Ishikawa (cell line): Measurements from ENCODE around the gene C1GALT1.

ENCODE experiments used
- CEBPB ChIP-seq: IDR thresholded peaks from 2 replicates; pipeline ENCODE4 v1.6.1; 2012
- CREB1 ChIP-seq: IDR thresholded peaks from 2 replicates; pipeline ENCODE4 v1.6.1; 2012; ENCODE audit warnings: low read depth
- EP300 ChIP-seq: IDR thresholded peaks from 2 replicates; pipeline ENCODE4 v1.6.1; 2012; ENCODE audit warnings: borderline replicate concordance
- FOXM1 ChIP-seq: IDR thresholded peaks from 2 replicates; pipeline ENCODE4 v1.6.1; 2012; ENCODE audit warnings: low read depth, borderline replicate concordance
- NFIC ChIP-seq: IDR thresholded peaks from 2 replicates; pipeline ENCODE4 v1.6.1; 2012
- RAD21 ChIP-seq: IDR thresholded peaks from 2 replicates; pipeline ENCODE4 v1.6.1; 2012; ENCODE audit warnings: low read depth
- TEAD4 ChIP-seq: IDR thresholded peaks from 2 replicates; pipeline ENCODE4 v1.6.1; 2012
- YY1 ChIP-seq: IDR thresholded peaks from 2 replicates; pipeline ENCODE4 v1.6.1; 2012; ENCODE audit warnings: low read depth
- ZBTB7A ChIP-seq: IDR thresholded peaks from 2 replicates; pipeline ENCODE4 v1.6.1; 2012; ENCODE audit warnings: low read depth
- TF ChIP-seq, protein P1 (sequence below): IDR thresholded peaks from 2 replicates; pipeline ENCODE4 v1.6.1; 2012
- TF ChIP-seq, protein P2 (sequence below): IDR thresholded peaks from 2 replicates; pipeline ENCODE4 v1.6.1; 2012

DNA sequence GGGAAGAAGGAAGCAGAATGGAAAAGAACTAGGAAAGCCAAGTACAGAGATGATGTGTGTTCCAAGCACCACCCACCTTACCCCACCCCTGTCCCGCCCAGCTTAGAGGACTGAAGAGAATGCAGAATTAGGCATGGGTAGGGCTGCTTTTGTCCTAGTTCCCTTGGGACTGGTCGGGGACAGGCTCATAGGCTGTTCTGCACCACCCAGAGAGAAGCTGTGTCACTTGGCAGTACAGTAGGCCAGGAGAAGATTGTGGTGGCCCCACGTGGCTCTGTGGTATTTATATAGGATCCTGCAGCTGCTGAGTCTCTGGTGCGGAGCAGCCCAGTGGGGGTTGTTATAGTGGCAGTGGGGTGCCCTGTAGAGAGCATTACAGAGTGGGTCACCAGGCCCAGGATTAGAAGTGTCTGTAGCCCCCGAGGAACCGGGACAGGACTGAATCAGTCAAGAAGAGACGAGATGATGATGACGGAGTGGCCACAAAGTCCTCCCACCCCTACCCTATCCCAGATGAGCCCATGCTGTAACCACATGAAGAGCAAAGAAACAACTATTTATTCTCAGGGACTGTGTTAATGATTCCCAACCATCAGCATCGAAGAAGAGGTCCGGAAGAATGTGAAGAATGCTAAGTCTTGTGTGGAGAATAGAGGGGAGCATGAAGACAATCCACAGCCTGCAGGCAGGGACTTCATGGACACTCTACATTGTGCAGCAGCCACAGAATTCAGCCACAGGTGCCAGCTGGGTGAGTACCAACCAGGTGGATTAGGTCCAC is 88.9 kb downstream of the C1GALT1 start:
- TF ChIP-seq RAD21 (no peak), TEAD4 (no peak), YY1 (no peak), EP300 (no peak), CEBPB (no peak), CREB1 (no peak), NFIC (no peak), ZBTB7A (no peak), FOXM1 (no peak)
- TF ChIP-seq, protein P1, sequence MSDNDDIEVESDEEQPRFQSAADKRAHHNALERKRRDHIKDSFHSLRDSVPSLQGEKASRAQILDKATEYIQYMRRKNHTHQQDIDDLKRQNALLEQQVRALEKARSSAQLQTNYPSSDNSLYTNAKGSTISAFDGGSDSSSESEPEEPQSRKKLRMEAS: no peak
- TF ChIP-seq, protein P2, sequence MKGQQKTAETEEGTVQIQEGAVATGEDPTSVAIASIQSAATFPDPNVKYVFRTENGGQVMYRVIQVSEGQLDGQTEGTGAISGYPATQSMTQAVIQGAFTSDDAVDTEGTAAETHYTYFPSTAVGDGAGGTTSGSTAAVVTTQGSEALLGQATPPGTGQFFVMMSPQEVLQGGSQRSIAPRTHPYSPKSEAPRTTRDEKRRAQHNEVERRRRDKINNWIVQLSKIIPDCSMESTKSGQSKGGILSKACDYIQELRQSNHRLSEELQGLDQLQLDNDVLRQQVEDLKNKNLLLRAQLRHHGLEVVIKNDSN: no peak
